Measurements from ENCODE around the gene NTNG2.

The NTNG2 gene

GRCh38 chr9:132193227-132194124, 31.6 kb downstream of the NTNG2 start:
- no peak for TF ChIP-seq CTCF (IDR thresholded peaks at IDR 0.05)
- Histone ChIP-seq H3K27ac (no peak overlapping the region), H3K9ac (no peak overlapping the region)

GRCh38 chr9:132194508-132194907, 32.6 kb downstream of the NTNG2 start:
- H3K36me3 ChIP-seq (ENCODE audit: control insufficient read depth, insufficient read depth, low read length), result no peaks in the 10 kb centered on the region
- H3K4me1 ChIP-seq, result no peaks in the 10 kb centered on the region
- no peak overlapping the region for H2AFZ ChIP-seq
- no peaks in the 10 kb centered on the region for H3K79me2 ChIP-seq
- H3K4me2 ChIP-seq (ENCODE audit: low read length), result no peak overlapping the region
- TF ChIP-seq CTCF (IDR thresholded peaks at IDR 0.05), result no peak
- H3K9ac ChIP-seq, result no peak overlapping the region
- H3K9me3 ChIP-seq (ENCODE audit: control insufficient read depth, low read length), result no peaks in the 10 kb centered on the region
- H3K27ac ChIP-seq, result no peak overlapping the region
- no peaks in the 10 kb centered on the region for H3K27me3 ChIP-seq (ENCODE audit: control insufficient read depth, insufficient read depth, low read length)
- H3K4me3 ChIP-seq (ENCODE audit: low read depth, low read length), result no peak overlapping the region

More at GRCh38 chr9:132193227-132194124, 31.6 kb downstream of the NTNG2 start:
- Histone ChIP-seq H3K4me3 (ENCODE audit: low read depth, low read length) (no peak overlapping the region), H3K79me2 (no peaks in the 10 kb centered on the region), H3K27me3 (ENCODE audit: control insufficient read depth, insufficient read depth, low read length) (no peaks in the 10 kb centered on the region), H3K4me2 (ENCODE audit: low read length) (no peak overlapping the region), H2AFZ (no peak overlapping the region), H3K4me1 (no peaks in the 10 kb centered on the region), H3K36me3 (ENCODE audit: control insufficient read depth, insufficient read depth, low read length) (no peaks in the 10 kb centered on the region), H3K9me3 (ENCODE audit: control insufficient read depth, low read length) (no peaks in the 10 kb centered on the region)

GRCh38 chr9:132197315-132197714, 35.5 kb downstream of the NTNG2 start:
- H3K4me2 ChIP-seq (ENCODE audit: low read length), result no peak overlapping the region
- no peaks in the 10 kb centered on the region for H3K36me3 ChIP-seq (ENCODE audit: control insufficient read depth, insufficient read depth, low read length)
- H2AFZ ChIP-seq, result no peak overlapping the region
- H3K4me1 ChIP-seq, result no peaks in the 10 kb centered on the region
- no peak overlapping the region for H3K4me3 ChIP-seq (ENCODE audit: low read depth, low read length)
- H3K27me3 ChIP-seq (ENCODE audit: control insufficient read depth, insufficient read depth, low read length), result no peaks in the 10 kb centered on the region
- no peak overlapping the region for H3K9ac ChIP-seq
- H3K9me3 ChIP-seq (ENCODE audit: control insufficient read depth, low read length), result no peaks in the 10 kb centered on the region
- no peak overlapping the region for H3K27ac ChIP-seq
- no peaks in the 10 kb centered on the region for H3K79me2 ChIP-seq
- no peak for TF ChIP-seq CTCF (IDR thresholded peaks at IDR 0.05)

GRCh38 chr9:132197856-132198550, 36.1 kb downstream of the NTNG2 start:
- Histone ChIP-seq H3K4me1 (no peaks in the 10 kb centered on the region), H3K9ac (no peak overlapping the region), H2AFZ (no peak overlapping the region), H3K27ac (no peak overlapping the region), H3K79me2 (no peaks in the 10 kb centered on the region), H3K36me3 (ENCODE audit: control insufficient read depth, insufficient read depth, low read length) (no peaks in the 10 kb centered on the region), H3K27me3 (ENCODE audit: control insufficient read depth, insufficient read depth, low read length) (no peaks in the 10 kb centered on the region), H3K9me3 (ENCODE audit: control insufficient read depth, low read length) (no peaks in the 10 kb centered on the region), H3K4me3 (ENCODE audit: low read depth, low read length) (no peak overlapping the region), H3K4me2 (ENCODE audit: low read length) (no peak overlapping the region)
- no peak for TF ChIP-seq CTCF (IDR thresholded peaks at IDR 0.05)
